HG03196 (cell line): ENCODE data around the gene L2HGDH.
"Not testable (repeated sequence)": the region's sequence is repeated elsewhere in the genome, so short reads cannot be mapped to it uniquely, and the experiment has no call there.

Source experiments
- ATAC-seq: cut with Tn5 transposase; IDR thresholded peaks from one replicate; pipeline ENCODE4 v1.9.1; 2021; ENCODE audit not compliant: unreplicated experiment

Gene L2HGDH

GRCh38 chr14:50340045-50340444 is 28.0 kb upstream of the L2HGDH start:
- ATAC-seq: no peak

DNA sequence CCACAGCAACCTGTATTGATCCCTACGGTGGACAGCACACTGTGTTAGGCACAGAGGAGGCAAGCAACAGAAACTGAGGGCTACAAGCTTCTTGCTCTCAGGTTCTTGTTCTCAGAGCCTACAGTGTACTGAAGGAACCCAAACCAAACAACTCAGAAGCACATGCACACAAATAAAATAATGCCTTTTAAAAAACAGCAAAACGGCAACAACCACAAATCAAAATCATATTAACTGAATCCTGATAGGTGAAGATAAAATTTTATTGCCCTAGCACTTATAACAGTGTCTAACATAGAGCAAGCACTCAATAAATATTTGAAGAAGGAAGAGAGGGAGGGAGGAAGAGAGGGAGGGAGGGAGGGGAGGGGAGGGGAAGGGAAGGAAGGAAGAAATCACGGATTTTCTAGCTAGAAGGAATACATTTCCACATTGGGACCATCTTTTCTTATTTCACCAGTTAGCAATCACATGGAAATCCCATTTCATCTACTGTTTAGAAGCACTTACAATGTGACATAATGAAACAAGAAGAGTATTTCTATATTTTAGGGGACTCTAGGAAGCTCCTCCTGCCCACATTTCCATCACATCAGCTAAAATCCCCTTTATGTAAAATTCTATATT is 27.3 kb upstream of the L2HGDH start:
- ATAC-seq: no peak

GRCh38 chr14:50338587-50338986 is 26.6 kb upstream of the L2HGDH start:
- ATAC-seq: no peak

GRCh38 chr14:50335989-50336824 is 24.2 kb upstream of the L2HGDH start:
- ATAC-seq: no peak

DNA sequence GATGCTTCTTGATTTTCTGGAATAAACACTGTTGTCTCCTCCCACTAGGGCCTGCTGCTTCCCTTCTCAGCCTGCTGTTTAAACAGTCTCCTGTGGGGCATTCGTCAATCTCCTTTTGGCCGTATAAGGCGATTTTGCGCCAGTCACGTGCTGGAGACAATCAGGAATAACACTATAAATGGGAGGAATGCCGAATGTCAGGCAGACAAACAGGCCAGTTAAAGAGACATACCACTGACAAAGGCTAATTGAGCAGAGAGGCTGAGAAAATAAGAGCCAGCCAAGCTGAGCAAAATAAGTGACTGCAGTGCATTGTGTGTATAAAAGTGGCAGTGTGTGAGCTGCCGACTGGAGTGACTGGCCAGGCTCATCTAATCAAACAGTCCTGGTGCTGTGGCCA is 23.4 kb upstream of the L2HGDH start:
- no peak for ATAC-seq

GRCh38 chr14:50334211-50334610 is 22.2 kb upstream of the L2HGDH start:
- ATAC-seq: no peak

- ATAC-seq: no peak
These were observed 21.0 kb upstream of the L2HGDH start for GRCh38 chr14:50333014-50333509.

GRCh38 chr14:50331596-50331995 is 19.6 kb upstream of the L2HGDH start:
- no peak for ATAC-seq

DNA sequence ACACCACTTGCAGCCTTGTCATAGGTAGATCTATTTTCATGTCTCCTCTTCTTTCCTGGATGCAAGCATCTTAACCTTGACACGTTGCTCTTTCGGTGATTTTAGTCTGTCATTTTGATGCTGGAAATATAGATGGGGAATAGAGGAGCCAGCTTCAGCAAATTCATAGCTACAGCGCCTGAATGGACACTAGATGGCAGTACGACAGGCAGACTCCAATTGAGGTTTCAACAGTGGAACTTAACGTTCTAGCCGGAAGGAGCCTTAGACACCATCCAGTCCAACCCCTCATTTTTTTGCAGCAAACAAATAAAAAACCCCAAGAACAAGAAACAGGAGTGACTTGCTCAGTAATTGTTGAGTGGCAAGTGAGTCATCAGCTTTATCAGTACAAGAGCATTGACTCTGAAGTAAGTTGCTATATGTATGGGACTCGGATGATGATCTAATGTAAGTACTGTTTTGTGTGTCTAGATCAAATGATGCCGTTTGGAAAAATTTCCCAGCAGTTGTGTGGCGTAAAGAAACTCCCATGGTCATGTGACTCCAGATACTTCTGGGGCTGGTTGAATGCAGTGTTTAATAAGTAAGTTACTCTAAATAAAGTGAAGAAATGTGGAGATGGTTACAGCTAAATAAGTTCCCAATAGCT is 9.1 kb upstream of the L2HGDH start:
- peak; percentile 88 for ATAC-seq

DNA sequence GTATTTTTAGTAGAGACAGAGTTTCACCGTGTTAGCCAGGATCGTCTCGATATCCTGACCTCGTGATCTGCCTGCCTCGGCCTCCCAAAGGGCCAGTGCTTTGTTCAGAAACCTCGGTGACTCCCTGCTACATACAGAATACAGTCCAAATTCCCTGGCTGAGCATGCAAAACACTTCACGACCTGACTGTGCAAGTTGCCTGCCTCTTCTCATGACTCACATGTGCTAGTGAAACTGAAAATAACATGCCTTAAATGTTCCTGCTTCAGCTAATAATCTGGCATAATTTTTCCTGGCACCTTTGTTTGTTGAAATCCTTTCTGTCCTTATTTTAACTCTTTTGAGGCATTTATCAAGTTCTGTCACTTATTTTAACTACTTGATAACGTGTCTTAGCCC is 8.3 kb upstream of the L2HGDH start:
- ATAC-seq: no peak

GRCh38 chr14:50319721-50320120 is 7.7 kb upstream of the L2HGDH start:
- no peak for ATAC-seq

- ATAC-seq: no peak
These were observed 7.3 kb upstream of the L2HGDH start for GRCh38 chr14:50319293-50319692.

DNA sequence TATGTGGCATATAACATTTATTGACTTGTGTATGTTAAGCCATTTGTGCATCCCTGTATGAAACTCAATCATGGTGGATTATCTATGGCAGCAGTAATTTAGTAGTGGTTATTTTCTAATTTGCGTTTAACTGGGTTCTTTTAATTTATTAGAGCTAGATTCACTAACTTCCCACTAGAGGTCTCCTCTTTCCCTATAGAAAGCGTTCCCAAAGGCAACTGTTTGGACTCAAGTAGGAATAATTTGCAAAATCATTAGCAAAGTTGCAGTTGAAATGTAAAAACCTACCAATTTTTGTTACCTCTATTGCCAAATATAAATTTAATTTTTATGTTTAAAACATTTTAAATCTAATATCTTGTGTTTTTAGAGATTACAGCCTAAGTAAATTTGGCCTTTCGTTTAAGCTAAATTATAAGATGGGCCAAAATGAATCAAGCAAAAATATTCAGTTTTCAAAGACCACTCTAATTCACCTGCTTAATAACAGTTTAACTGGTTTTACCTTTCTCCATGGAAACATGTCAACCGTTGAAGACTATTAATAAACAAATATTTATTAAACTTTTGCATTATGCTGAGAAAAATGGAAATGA is 6.1 kb upstream of the L2HGDH start:
- no peak for ATAC-seq

DNA sequence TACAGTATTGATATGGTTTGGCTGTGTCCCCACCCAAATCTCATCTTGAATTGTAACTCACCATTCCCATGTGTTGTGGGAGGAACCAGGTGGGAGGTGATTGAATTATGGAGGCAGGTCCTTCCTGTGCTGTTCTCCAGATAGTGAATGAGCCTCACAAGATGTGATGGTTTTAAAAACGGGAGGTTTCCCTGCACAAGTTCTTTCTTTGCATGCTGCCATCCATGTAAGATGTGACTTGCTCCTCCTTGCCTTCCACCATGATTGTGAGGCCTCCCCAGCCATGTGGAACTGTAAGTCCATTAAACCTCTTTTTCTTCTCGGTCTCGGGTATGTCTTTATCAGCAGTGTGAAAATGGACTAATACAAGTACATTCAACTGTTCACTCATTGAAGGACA is 2.1 kb upstream of the L2HGDH start:
- not testable (repeated sequence) for ATAC-seq

GRCh38 chr14:50312734-50313054 is 665 bp upstream of the L2HGDH start:
- no peak for ATAC-seq

GRCh38 chr14:50311337-50311971 is 575 bp downstream of the L2HGDH start:
- no peak for ATAC-seq

DNA sequence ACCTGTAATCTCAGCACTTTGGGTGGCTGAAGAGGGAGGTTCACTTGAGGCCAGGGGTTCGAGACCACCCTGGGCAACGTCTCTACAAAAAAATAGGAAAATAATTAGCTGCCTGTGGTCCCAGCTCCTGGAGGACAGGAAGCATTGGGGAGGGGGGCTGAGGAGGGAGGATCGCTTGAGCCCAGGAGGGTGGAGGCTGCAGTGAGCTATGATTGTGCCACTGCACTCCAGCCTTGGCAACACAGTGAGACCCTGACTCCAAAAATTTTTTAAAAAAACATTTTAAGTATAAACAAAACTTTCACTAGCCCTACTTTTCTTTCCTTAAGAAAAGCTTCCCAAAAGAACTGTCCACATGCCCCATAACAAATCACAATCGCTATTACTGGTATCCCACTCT is 1.6 kb downstream of the L2HGDH start:
- no peak for ATAC-seq

GRCh38 chr14:50308363-50308915 is 3.6 kb downstream of the L2HGDH start:
- no peak for ATAC-seq

GRCh38 chr14:50303744-50304471 is 8.1 kb downstream of the L2HGDH start:
- ATAC-seq: no peak

DNA sequence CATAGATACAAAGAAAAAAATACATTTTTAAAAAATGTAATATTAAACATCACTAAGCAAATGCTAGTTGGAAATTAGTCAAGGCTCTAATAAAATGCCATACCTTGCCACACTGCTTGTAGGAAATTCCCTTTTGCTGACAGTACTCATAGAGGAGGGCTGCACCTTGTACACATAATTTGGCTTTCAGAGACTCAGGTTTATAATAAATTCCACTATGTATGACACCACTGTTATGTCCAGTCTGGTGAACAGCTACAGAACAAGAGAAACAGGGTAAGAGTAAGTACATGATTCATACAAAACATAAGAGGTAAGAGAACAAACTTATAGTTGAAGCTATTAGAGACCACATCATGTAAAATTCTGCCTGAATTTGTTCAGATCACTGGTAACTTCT is 10.1 kb downstream of the L2HGDH start:
- ATAC-seq: no peak
